GM21786 (cell line): Measurements from ENCODE around the gene CAMTA1.

Experiments used
- ATAC-seq: cut with Tn5 transposase; IDR thresholded peaks from one replicate; pipeline ENCODE4 v1.9.1; 2021; ENCODE audit not compliant: unreplicated experiment

Gene CAMTA1

DNA sequence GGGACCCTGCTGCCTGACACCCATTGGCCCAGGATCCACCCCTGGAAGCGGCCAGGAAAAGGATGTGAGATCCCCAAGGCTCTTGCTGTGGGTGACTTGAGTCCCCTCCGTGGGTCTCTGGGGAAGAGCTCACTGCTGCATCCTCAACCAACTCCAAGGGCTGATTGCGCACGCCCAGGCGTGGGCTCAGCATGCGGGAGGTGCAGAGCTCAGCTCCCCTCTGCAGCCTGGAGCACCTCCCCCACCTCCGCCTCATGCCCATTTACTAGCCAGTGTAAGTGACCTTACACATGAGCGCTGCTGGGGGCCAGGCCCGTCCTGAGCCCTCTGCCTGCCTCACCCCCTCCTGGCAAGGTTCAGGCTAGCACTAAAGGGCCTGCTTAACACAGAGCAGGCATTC, 847.4 kb downstream of the CAMTA1 start:
- ATAC-seq: no peak

DNA sequence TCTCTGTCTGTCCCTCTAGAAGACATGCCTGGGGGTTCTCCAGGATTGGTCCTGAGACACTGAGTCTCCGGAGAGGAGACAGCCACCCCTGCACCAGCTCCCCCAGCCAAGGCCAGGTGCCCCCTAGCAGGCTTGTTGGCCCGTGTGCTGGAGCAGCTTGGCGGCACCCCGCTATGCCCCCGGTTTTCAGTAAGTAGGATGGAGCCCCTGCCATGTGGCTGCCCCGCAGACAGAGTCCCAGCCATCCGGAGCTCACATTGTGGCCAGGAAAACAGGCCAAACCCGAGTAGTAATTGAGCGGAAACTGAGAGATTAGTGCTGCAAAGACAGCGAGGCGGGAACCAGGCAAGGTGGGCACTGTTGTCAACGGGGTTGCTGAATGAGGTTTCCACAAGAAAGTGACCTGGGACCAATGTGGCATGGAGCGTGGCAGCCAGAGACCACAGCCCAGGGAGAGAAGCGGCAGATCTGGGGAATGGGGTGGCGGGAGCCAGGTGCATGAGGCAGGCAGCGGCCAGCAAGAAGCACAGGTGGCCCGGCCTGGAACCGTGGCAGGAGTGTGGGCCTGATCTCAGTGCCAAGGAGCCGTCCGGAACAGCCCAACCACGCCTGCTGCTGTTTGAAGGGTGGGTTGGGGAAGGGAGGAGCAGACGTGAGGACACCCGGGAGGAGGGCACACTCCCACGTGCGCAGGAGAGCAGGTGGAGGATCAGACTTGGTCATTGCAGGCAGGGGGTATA, 848.4 kb downstream of the CAMTA1 start:
- no peak for ATAC-seq

DNA sequence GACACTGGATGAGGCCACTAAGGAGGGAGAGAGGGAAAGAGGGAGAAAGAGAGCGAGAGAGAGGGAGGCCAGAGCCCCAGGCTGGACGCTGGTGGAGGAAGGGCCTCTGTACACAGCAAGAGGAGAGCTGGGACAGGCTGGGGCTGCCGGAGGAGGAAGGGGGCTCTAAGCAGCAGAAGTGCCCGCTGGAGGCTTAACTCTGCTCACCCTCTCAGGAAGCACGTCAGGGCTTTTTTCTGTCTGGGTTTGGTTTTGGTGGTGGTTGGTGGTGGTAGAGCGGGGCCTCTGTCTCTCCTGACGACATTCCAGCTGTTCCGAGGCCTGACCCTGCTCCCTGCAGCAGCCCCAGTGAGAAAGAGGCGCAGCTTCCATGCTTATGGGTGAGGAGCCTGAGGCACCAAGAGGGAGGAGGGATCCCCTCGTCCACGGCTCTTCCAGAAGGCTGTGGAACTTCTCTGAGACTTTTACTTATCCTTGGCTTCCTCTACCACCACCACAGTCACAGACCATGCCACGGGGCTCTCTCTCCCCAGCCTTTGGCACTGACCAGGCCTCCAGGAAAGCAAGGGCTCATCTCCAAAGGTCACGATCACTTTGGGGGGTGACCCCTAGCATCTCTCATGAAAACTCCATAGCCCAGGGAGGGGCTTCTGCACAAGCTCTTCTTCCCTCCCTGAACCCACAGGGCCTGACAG, 849.4 kb downstream of the CAMTA1 start:
- no peak for ATAC-seq

DNA sequence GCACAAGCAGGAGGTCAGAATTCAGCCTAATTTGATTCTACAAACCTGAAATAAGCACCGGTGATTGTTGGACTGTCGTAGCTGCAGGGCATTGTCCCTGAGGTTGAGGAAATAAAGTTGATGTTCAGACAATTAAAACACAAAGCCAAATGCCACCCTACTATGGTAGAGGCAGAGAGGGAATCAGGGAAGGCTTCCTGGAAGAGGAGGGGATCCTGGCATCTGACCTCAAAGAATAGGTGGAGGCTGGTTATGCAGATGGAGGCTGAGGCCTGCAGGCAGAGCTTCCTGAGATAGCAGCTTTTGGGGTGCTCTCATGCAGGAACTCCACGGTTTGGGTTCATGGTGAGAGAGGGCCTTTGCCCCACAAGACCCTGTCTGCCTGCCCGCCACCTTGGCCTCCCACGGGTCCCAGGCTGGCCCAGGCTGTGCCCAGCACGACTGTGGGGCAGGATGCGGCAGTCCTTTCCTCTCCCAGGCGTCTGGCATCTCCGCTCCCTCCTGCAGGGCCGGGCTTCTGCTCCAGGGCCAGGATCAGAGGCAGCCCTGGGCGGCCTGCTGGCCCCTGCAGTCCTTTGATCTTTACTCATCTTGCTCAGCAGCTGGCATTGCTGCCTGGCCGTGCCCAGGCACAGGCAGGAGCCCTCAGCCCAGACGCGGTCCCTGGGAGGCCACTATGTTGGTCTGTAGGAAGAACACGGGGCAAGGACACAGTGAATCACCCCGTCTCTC, 851.7 kb downstream of the CAMTA1 start:
- no peak for ATAC-seq

DNA sequence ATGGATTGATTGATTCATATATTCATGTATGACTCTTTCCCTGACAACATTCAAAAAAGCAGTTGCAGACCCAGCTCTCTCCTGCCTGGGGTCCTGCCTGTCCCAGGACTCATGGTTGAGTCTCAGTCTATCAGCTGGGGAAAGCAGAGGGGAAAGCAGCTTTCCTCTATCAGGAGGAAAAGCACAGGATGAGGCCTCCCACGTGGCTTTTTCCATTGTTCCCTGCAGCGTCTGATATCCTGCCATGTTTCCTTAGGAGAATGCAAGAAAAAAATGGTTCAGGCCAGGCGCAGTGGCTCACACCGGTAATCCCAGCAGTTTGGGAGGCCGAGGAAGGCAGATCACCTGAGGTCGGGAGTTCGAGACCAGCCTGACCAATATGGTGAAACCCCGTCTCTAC, 852.8 kb downstream of the CAMTA1 start:
- no peak for ATAC-seq

DNA sequence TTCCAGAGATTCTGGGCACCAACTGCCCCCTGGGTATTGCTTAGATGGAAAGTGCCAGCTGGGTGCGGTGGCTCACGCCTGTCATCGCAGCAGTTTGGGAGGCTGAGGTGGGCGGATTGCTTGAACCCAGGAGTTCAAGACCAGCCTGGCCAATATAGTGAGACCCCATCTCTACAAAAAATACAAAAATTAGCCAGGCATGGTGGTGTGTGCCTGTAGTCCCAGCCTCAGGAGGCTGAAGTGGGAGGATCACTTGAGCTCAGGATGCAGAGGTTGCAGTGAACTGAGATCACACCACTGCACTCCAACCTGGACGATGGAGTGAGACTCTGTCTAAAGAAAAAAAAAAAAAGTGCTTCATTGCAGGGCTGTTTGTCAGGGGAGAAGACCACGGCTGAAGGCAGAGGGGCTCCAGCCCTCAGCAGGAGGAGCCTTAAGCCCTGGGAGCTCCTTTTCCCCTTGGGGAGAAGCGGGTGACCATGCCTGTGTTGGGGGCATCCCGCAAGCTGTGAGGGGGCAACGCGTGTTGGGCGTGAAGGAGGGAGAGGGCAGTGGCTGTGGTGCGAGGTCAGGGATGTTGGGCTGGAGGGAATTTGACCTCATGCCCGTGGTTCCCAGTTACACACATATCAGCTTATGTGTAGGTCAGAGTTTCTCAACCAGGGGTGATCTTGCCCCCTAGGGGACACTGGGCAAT, 854.3 kb downstream of the CAMTA1 start:
- no peak for ATAC-seq

DNA sequence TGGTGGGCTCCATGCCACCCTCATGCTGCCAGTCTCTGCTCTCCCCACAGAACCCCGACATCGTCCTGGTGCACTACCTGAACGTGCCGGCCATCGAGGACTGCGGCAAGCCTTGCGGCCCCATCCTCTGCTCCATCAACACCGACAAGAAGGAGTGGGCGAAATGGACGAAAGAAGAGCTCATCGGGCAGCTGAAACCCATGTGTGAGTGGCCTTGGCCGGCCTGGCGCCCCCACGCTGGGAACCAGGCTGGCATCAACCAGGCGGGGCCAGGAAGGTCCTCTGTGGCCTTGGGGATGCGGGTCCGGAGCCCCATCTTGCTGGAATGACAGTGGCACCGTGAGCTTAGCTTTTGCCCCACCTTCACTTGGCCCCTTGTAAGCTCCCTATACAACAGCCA, 855.1 kb downstream of the CAMTA1 start:
- ATAC-seq: no peak

DNA sequence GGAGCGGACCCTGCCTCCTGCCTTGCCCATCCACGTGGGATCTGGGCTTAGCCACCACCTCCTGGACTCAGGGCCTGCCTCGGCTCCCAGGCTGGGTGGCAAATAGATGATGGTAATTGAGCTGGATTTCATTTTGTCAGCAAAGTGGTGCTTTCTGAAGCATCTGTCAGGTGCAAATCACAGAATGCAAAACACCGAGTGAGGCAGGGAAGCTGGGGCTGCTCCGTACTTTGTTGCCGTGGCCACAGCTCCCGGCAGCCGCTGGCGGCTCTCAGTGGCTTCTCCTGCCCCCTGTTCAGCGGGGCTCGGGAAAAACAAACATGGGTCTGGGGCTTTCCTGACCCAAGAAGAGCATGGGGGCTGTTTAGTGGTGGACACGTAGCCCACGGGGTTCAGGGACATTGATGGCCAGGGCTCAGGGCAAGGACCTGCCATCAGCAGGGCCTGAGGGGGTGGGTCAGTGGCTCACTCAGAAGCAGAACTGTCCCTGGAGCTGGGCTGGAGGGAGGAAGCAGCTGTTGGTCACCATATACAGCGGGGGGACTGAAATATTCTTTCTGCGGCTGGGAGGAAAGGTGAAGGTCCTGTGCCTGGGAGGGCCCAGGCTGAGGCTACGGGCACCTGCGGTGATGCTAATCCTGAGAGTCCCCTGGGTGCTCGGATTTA, 855.8 kb downstream of the CAMTA1 start:
- ATAC-seq: no peak

DNA sequence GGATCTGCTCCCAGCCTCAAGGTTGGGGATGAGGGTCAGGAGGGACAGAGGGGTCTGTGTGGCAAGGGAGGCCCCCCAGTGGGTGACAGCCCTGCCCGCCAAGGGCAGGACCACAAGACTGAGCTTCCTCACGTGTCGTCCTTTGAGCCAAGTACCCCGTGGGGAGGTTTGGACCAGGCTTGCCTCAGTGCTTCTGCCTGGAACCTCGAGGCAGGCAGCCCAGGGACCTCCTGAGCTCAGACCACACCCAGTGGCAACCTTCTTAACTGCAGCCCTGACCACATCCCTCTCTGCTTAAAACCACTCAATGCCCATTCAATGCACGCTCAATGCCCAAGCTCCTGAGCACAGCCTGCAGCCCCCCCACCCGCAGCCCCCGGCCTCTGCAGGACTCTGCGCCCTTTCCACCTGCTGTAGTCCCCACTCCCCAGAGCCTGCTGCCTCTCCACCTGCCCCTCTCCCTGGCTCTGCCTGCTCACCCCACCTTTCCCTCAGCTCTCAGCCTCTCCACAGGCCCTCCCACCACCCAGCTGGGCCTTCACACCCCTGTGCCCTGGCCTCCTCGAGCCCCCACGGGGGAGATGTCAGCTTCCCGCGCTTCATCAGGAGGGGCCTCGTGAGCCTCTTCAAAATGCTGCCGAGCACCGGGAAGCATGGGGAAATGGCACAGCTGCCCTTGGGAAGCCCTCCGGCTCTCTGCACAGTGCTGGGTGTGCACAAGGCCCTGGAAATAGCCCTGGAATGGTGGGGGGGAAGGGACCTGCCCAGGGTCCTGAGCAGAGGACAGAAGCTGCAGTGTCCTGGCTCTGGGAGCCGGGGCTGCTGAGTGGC, 856.5 kb downstream of the CAMTA1 start:
- no peak for ATAC-seq

DNA sequence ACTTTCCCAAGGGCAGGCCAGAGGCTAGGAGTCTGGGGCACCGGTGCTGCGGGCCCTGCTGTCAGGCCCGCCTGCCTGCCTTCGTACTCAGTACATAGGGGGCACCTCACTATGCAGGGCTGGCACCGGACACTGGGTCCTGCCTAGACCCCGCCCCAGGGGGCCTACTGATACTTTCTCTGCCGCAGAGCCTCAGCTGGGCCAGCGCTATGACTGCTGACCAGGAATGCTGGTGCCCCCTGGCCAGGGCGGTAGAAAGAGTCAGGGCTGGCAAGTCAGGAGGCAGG, 857.1 kb downstream of the CAMTA1 start:
- no peak for ATAC-seq

DNA sequence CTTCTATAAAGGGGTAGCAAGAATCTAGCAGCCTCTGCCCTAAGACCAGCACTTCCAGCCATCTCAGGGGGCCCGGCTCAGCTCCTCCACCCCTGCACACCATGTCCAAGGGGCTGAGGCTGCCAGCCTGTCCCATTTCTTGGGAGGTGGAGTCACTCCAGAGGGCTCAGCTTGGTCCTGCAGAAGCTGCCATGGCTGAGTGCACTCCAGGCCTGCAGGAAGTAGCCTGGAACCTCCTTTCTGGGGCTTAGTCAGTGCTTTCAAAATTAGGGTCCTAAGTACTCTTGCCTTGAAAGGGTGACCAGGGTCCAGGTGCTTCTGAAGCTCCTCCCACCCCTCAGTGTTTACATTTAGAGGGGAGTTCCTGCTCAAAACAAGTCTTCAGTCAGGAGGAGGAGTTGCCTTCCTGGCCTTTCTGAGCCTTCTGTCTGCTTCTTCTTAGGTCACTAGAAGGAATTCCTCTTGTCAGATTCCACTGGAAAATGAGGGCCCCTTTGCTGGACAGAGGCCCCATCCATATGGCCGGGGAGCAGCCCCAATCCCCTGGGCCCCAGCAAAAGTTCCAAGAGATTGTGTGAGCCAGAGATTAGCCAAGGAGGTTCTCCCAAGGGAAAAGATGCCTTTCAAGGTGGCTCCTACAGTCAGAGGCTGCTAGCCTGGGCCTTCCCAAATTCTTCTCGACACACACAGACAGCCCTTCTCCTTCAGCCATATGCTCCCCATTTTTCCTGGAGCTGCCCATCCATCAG, 857.7 kb downstream of the CAMTA1 start:
- no peak for ATAC-seq

DNA sequence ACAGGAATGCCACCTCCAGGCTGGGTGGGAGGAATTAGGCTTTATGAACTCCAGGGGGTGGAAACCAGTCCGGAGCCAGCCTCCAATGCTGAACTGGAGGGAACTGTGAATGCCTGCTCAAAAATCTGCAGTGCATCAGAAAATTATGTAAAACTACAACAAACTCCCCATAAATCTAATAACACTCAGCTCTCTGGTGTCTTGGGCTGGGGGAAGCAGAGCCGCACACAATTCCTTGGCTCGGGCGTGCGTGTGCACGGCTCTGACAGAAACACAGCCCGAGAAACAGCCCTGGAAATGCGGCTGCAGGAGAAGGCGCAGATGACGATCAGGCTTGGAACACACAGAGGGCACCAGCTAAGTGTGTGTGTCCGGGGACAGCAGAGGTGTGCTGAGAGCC, 858.3 kb downstream of the CAMTA1 start:
- ATAC-seq: no peak

DNA sequence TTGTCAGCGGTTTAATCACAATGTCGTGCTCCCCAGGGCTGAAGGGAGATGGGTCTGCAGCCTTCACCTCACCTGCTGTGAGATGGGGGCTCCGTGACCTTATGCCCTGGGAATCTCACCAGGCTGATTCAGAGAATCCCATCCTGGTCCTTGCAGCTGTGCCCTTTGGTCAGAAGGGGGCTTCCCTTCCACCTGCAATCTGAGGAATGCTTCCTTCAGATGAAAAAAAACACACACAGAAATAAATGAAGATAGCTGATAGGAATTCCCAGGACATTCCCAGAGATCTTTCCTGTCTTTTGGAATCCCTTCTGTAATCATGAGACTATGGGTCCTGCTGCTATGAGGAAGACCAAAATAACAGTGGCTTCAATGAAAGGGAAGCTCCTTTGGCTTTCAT, 858.8 kb downstream of the CAMTA1 start:
- no peak for ATAC-seq

DNA sequence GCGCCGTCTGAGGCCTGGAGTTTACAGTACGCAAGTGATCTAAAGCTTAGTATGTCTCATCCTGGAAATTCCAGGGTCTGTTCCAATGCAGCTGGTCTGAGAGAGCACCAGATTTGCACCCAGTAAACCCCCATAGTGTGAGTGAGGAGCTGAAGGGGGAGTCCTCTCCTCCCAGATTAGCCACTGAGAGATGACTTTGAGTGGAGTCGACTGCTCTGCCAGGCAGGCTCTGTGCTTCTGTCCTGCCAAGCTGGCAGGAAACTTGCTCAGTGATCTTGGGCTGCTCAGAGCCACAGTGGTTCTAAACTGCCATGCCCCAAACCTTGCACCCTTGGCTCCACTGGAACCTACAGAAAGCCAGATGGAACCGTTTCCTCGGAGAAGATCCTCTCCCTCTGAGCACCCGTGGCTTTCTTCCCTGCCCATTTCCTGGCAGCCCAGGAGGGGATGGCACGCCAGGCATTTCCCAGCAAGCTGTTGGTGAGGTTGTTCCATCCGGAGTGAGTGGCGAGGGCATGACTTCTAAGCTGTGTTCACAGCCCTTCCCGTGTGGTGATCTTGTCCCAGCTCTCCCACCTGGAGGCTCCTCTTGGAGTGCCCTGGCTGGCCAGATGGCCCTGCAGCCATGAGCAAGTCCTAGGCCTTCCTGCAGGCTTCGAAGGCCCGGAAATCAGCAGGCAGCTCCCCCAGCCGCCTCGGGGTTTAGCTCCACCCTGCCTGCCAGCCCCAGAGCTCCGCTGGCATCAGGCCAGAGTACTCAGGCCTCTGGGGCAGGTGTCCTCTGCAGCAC, 859.9 kb downstream of the CAMTA1 start:
- ATAC-seq: no peak

DNA sequence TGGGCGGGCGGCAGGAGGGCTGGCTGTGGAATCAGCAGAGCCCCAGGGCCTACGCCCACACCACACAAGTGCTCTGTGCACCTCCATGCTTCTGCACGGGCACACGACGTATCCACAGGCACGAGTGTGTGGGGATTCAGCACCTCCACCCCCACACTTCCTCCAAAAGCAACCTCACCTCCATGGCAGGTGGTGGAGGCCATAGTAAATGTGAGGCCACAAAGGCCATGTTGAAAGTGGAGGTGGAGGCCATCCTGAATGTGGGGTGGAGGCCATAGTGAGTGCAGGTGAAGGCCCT, 860.4 kb downstream of the CAMTA1 start:
- ATAC-seq: no peak

DNA sequence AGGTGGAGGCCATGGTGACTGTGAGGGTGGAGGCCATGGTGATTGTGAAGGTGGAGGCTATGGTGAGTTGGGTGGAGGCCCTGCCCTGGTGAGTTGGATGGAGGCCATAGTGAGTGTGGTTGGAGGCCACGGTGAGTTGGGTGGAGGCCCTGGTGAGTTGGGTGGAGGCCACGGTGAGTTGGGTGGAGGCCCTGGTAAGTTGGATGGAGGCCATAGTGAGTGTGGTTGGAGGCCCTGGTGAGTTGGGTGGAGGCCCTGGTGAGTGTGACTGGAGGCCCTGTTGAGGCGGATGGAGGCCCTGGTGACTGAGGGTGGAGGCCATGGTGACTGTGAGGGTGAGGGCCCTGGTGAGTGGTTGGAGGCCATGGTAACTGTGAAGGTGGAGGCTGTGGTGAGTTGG, 860.9 kb downstream of the CAMTA1 start:
- ATAC-seq: no peak

DNA sequence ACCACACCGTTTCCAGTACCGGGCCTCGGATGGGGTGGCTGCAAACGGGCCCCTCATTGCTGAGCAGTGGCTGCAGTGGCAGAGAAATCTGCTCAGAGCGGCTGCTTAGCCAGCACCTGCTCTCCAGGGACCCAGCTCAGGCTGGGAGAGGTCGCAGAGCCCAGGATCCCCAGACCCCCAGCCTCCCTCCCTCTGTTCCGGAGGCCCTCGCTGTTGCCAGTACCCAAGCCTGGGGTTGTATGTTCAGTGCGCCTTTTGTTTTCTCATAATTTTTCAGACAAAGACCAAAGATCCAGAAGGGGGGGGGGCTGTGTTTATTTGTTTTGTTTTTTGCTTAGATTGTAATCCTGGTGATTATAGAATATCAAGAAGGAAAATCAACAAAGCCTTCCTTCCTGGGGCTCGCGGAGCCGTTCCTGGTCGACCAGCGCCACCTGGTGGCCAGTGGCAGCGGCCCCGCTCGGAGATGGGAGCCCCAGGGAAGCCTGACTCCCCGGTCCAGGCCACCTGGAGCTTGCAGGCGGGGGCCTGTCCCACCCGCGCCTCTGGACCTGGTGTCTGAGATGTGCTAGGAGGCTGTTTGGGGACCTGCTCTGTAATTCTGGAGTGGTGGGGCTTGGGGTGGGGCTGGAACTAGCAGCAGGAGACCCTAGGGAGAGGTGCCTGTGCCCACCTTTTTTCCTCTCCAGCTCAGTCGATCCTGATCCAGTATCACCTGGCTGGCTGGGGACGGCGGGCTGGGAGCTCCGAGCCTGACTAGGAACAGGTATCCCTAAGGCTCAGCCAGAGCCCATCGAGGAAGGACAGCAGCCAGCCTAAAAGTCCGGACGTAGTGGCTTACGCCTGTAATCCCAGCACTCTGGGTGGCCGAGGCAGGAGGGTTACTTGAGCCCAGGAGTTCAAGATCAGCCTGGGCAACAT, 862.0 kb downstream of the CAMTA1 start:
- no peak for ATAC-seq

DNA sequence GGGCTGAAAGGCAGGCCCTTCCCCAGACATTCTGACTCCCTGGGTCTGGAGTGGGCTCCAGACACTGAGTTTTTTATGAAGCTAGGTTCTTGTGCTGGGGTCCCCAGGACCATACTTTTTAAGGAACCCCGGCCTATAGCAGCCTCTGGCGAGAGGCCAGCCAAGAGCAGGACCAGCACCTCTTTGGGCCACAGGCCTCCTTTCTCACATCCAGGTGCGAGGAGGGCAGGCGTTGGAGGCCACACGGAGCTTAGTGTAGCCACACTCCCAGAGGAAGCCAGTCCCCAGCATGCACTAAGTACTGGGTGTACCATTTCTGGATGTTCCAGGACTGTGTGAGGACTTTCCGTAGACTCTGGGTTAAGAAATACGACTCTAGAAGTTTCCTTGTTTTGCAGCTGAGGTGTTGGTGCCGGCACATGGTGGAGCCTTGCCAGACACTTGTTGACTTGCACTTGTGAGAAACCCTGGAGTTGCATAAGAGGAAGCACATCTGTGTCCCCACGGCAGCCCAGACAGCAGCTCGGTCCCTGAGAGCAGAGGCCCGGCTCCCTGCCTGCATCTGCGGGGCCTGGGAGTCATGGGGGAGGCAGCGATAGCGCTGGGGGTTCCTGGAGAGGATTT, 863.6 kb downstream of the CAMTA1 start:
- no peak for ATAC-seq
